ENCODE results near the gene AVPR2.

Gene AVPR2

DNA sequence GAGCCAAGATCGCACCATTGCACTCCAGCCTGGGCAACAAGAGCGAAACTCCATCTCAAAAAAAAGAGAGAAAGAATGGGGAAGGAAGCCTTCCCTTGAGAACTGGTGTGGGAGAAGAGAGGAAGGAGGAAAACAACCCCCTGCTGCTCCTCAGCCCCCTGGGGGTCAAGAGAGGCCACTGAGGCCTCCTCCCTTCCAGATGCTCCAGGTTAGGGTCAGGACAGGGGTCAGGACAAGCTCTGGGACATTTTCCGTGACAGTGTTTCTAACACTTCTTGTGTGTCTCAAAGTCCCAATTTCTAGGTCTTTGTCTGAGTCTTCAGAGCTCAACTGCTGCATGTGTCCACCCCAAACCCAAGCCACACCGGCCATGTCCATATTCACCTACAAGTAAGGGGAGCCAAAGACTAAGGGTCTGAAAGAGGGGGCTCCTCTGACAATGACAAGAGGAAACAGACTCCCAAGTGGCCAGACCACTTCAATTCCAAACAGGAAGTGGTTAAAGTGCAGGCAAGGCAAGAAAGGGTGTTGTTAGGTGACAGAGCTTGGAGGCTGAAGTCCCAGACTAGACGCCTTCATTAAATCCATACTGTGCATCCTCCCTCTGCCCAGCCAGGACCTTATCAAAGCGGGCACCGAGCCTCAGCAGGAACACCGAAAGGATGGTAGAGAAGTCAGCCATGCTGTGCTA lies 26.8 kb upstream of the AVPR2 start:
- TF ChIP-seq, protein P1, sequence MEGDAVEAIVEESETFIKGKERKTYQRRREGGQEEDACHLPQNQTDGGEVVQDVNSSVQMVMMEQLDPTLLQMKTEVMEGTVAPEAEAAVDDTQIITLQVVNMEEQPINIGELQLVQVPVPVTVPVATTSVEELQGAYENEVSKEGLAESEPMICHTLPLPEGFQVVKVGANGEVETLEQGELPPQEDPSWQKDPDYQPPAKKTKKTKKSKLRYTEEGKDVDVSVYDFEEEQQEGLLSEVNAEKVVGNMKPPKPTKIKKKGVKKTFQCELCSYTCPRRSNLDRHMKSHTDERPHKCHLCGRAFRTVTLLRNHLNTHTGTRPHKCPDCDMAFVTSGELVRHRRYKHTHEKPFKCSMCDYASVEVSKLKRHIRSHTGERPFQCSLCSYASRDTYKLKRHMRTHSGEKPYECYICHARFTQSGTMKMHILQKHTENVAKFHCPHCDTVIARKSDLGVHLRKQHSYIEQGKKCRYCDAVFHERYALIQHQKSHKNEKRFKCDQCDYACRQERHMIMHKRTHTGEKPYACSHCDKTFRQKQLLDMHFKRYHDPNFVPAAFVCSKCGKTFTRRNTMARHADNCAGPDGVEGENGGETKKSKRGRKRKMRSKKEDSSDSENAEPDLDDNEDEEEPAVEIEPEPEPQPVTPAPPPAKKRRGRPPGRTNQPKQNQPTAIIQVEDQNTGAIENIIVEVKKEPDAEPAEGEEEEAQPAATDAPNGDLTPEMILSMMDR (IDR thresholded peaks at IDR 0.05), result no peak

- TF ChIP-seq, protein P1 (IDR thresholded peaks at IDR 0.05), result no peak
Measured at GRCh38 chrX:153878345-153878744, 26.1 kb upstream of the AVPR2 start.

DNA sequence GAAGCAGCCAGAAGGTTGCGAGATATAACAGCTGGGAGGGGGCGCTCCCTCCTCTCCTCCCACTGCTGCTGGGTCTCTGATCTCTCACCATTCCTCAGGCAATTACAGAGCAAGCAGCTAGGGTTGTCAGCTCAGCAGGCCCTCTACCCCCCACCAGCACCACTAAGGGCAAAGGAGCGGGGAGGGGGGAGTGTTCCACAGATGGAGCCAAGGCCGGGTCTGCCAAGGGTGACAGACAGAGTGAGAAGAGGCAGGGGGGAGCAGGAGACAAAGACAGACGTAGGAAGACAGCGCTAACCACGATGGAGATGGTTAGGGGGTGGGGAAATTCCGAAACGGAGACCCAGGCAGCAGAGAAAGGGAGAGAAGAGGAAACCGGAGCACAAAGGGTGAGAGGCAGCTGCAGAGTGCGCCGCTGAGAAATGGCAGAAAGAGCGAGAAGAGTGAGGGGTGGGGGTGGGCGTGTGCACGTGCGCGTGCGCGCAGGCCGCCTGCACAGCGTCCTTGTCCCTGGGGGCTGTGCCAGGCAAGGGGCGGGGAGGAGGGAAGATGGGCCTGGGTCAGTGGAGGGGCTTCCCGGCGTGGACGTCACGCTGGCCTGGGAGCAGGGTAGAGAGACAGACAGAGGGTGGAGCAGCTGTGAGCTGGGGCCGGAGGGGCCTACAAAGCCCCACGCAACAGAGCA lies 25.4 kb upstream of the AVPR2 start:
- TF ChIP-seq, protein P1 (IDR thresholded peaks at IDR 0.05), result no peak

GRCh38 chrX:153879741-153880439 lies 24.6 kb upstream of the AVPR2 start:
- TF ChIP-seq, protein P1 (IDR thresholded peaks at IDR 0.05), result no peak

DNA sequence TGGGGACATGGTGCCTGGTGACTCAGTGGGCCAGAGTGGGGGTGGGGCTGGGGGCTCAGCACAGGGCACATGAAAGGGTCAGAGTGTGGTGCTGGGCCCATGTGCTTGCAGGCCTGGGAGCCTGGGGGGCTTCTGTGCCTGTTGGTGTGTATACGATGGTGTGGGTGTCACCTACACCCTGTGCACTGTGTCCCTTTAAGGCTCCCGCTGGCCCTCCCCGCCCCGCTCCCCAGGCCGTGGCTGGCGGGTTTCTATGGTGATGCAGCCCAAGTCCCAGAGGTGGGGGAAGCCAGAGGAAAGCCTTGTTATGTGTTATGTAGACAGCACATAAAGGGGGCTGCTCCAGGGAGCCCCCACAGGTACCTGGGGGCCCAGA lies 24.0 kb upstream of the AVPR2 start:
- TF ChIP-seq, protein P1 (IDR thresholded peaks at IDR 0.05), result no peak

DNA sequence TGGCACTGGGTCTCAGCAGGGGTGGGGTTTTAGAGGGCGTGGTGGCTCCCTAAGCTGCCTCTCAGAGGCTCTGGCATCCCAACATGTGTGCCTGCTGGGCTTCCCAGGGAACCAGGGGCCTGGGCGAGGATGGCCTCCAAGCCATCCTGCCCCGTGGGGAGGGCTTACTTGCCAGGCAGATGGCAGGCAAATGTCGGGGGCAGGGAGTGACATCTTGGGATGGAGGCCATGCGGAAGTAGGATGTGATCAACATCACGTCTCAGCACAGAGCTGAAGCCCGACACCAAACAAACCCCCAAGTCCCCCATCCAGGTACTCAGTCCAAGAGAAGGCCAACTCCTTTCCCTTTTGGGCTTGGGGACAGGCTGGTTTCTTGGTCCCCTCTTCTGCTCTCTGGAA lies 23.2 kb upstream of the AVPR2 start:
- TF ChIP-seq, protein P1 (IDR thresholded peaks at IDR 0.05), result no peak

GRCh38 chrX:153882086-153882498 lies 22.4 kb upstream of the AVPR2 start:
- TF ChIP-seq, protein P1 (IDR thresholded peaks at IDR 0.05), result no peak

All from LNCAP (cell line).